K562 (cell line): ENCODE results near the gene HSD17B2. TPM values are rescaled to one million over a fixed set of nuclear protein-coding genes. Genes with fewer than 3 reads are reported as not detected.

Experiments
- ATAC-seq: fragments of 200-7000 bp; cut with Tn5 transposase; 3 replicates; pipeline ENCODE4 v1.9.1; 2020; ENCODE audit warnings: moderate library complexity
- BruUV-seq: library from RNA; stranded (reverse); fragments of 400-500 nt; replicated peaks from 2 replicates; lab custom pipeline; 2021; lab: Mats Ljungman, UMichigan
- CTCF ChIA-PET: fragments of 300-600 bp; formaldehyde crosslinking; extraction: SDS; loops from one replicate; lab custom pipeline; 2021; ENCODE audit warnings: low intra/inter-chr PET ratio; lab: Yijun Ruan, JAX
- POLR2A ChIA-PET: fragments of 300-600, 350-650 bp; sonication (Branson Sonifier 250); formaldehyde crosslinking; extraction: SDS; loops from one replicate; lab custom pipeline; 2021; ENCODE audit warnings: antibody characterized with exemption, inconsistent platforms; lab: Yijun Ruan, JAX
- DNase-seq, 4 experiments: peaks; one replicate each; pipeline versions ENCODE4 v3.0.0 to v3.0.0-alpha.2; 2011 to 2018; ENCODE audit warnings: low spot score in 3 of 4, mixed read lengths in 3 of 4; ENCODE audit errors: extremely low read depth in 1 of 4
- FAIRE-seq: peaks from 2 replicates; lab custom pipeline; 2011; peaks lifted over from hg19 to GRCh38; lab: Jason Lieb, UNC
- H2AFZ ChIP-seq: 2 replicates; pipeline ENCODE4 v1.6.0; 2011; ENCODE audit warnings: low read depth, low read length, control low read depth, inconsistent platforms
- H3K27ac ChIP-seq: fragments of 200-600 bp; 3 replicates; pipeline ENCODE4 v1.8.0; 2011; ENCODE audit warnings: low read depth, mild to moderate bottlenecking, control low read depth, inconsistent platforms, low read length, moderate library complexity, mixed read lengths; ENCODE audit errors: extremely low read depth
- H3K27me3 ChIP-seq, 2 experiments: fragments of 300-600 bp in 1 of 2; 2 replicates in 1 of 2; 3 replicates in 1 of 2; pipeline versions ENCODE4 v1.6.0 to v1.8.0; 2011; ENCODE audit warnings: inconsistent platforms in 2 of 2, low read length in 2 of 2, mild to moderate bottlenecking in 1 of 2, mixed read lengths in 1 of 2, moderate library complexity in 1 of 2; ENCODE audit not compliant: control insufficient read depth in 2 of 2, insufficient read depth in 2 of 2
- H3K36me3 ChIP-seq: fragments of 300-600 bp; 3 replicates; pipeline ENCODE4 v1.8.0; 2011; ENCODE audit warnings: mild to moderate bottlenecking, low read length, inconsistent platforms; ENCODE audit not compliant: control insufficient read depth, insufficient read depth
- H3K4me1 ChIP-seq, 2 experiments: fragments of 200-600 bp in 1 of 2; replicated peaks in 1 of 2; 2 replicates in 1 of 2; 3 replicates in 1 of 2; pipeline versions ENCODE4 v1.5.1 to v1.8.0; 2011; ENCODE audit warnings: inconsistent platforms in 2 of 2, low read length in 2 of 2, mild to moderate bottlenecking in 1 of 2, mixed read lengths in 1 of 2, moderate library complexity in 1 of 2; ENCODE audit not compliant: control insufficient read depth in 2 of 2, insufficient read depth in 2 of 2
- H3K4me2 ChIP-seq: 2 replicates; pipeline ENCODE4 v1.6.1; 2011; ENCODE audit warnings: low read length, control low read depth, inconsistent platforms, mixed read lengths; ENCODE audit not compliant: insufficient read depth
- H3K4me3 ChIP-seq: fragments of 200-600 bp; sonication (generic), shearing (Covaris generic); 2 replicates; pipeline ENCODE4 v1.5.1; 2016; ENCODE audit warnings: control low read depth, inconsistent platforms
- H3K79me2 ChIP-seq: fragments of 200-600 bp; 3 replicates; pipeline ENCODE4 v1.8.0; 2011; ENCODE audit warnings: low read length, inconsistent platforms; ENCODE audit not compliant: control insufficient read depth, insufficient read depth
- H3K9ac ChIP-seq, 2 experiments: 2 replicates each; pipeline versions ENCODE4 v1.6.0 to v1.6.1; 2011; ENCODE audit warnings: low read depth in 2 of 2, low read length in 2 of 2, control low read depth in 1 of 2, inconsistent platforms in 1 of 2, mild to moderate bottlenecking in 1 of 2, mixed read lengths in 1 of 2; ENCODE audit not compliant: insufficient read depth in 1 of 2
- H3K9me1 ChIP-seq: one replicate; pipeline ENCODE4 v1.6.0; 2011; ENCODE audit warnings: inconsistent platforms, mild to moderate bottlenecking, low read length, moderate library complexity; ENCODE audit not compliant: control insufficient read depth, insufficient read depth
- H3K9me3 ChIP-seq: replicated peaks from 2 replicates; pipeline ENCODE4 v1.5.1; 2011; ENCODE audit warnings: low read depth, low read length, inconsistent platforms; ENCODE audit not compliant: control insufficient read depth, insufficient read depth
- H4K20me1 ChIP-seq: replicated peaks from 2 replicates; pipeline ENCODE4 v1.6.1; 2011; ENCODE audit warnings: low read length, inconsistent platforms, mixed read lengths; ENCODE audit not compliant: control insufficient read depth, insufficient read depth
- AFF1 ChIP-seq, 2 experiments: fragments of 450-650 bp; IDR thresholded peaks; 2 replicates each; pipeline ENCODE4 v1.6.1; 2018; ENCODE audit warnings: mild to moderate bottlenecking in 2 of 2, low read depth in 1 of 2; ENCODE audit not compliant: partially characterized antibody in 2 of 2
- CBX2 ChIP-seq: fragments of 200-600 bp; sonication (generic); IDR thresholded peaks from one replicate; pipeline ENCODE4 v1.6.1; 2012; ENCODE audit warnings: mild to moderate bottlenecking, low read length, inconsistent platforms; ENCODE audit not compliant: insufficient read depth, poor library complexity, severe bottlenecking
- GATAD2A ChIP-seq: fragments of 450-650 bp; IDR thresholded peaks from 2 replicates; pipeline ENCODE4 v1.6.1; 2017
- KLF16 ChIP-seq: IDR thresholded peaks from 2 replicates; pipeline ENCODE4 v1.6.1; 2016; ENCODE audit warnings: antibody characterized with exemption
- MTF1 ChIP-seq: fragments of 250-450 bp; sonication (Bioruptor Pico); IDR thresholded peaks from 2 replicates; pipeline ENCODE4 v1.9.0; 2021; ENCODE audit warnings: moderate library complexity, mild to moderate bottlenecking, inconsistent platforms, borderline replicate concordance
- NCOA1 ChIP-seq: fragments of 450-650 bp; IDR thresholded peaks from 2 replicates; pipeline ENCODE4 v1.6.1; 2016; ENCODE audit warnings: low read depth
- POLR2AphosphoS2 ChIP-seq: IDR thresholded peaks from 2 replicates; pipeline ENCODE4 v1.6.1; 2012; ENCODE audit warnings: low read length, improper control_type of control experiment
- SPI1 ChIP-seq: IDR thresholded peaks from 2 replicates; pipeline ENCODE4 v1.6.1; 2011; ENCODE audit warnings: low read depth, low read length, control low read depth, borderline replicate concordance
- TEAD1 ChIP-seq, 2 experiments: fragments of 450-650 bp in 1 of 2; sonication (generic) in 1 of 2; formaldehyde crosslinking; IDR thresholded peaks; 2 replicates each; pipeline versions ENCODE4 v1.4.0 to v1.8.0; 2020 to 2022; ENCODE audit warnings: mild to moderate bottlenecking in 2 of 2, missing genetic modification reagents in 1 of 2
- ZNF140 ChIP-seq: fragments of 250-450 bp; sonication (Bioruptor Pico); IDR thresholded peaks from 2 replicates; pipeline ENCODE4 v1.8.0; 2021; ENCODE audit warnings: moderate library complexity, mild to moderate bottlenecking, inconsistent platforms
- ZNF384 ChIP-seq: IDR thresholded peaks from 2 replicates; pipeline ENCODE4 v1.6.1; 2012; ENCODE audit warnings: low read depth, low read length, improper control_type of control experiment
- ZNF668 ChIP-seq: fragments of 250-450 bp; sonication (Bioruptor Pico); IDR thresholded peaks from 2 replicates; pipeline ENCODE4 v1.8.0; 2022; ENCODE audit warnings: mild to moderate bottlenecking, inconsistent platforms
- WGBS: fragments of 100-300 bp; shearing (Covaris generic); methylation state at CpG from one replicate; pipeline ENCODE4 v1.1.6; 2016; ENCODE audit warnings: low coverage, mixed read lengths; ENCODE audit not compliant: insufficient coverage; ENCODE audit errors: missing lambda C conversion rate; 5-methylcytosine and 5-hydroxymethylcytosine counted together
- in situ Hi-C: fragments of 300-500 bp; cut with MboI; formaldehyde crosslinking; loops from 4 replicates; pipeline ENCODE4 v1.15.0; 2018; ENCODE audit warnings: inconsistent platforms, mixed read lengths
- intact Hi-C: fragments of 100-400 bp; cut with micrococcal nuclease; formaldehyde crosslinking; loops from 2 replicates; pipeline ENCODE4 v1.14.2; 2022
- polyA plus RNA-seq, 8 experiments: library from polyadenylated mRNA; depleted of rRNA in 4 of 8; stranded (reverse) in 5 of 8; unstranded in 3 of 8; fragments of >200 nt; fragmentation: Nextera tagmentation in 2 of 8; fragmentation: Illumina TruSeq in 1 of 8; extraction: Ambion mirVana in 2 of 8; extraction: Trizol in 1 of 8; gene quantifications; 2 replicates each; pipeline versions ENCODE4 v1.2.1 to v1.2.3, GENCODE V29; 2011 to 2014; ENCODE audit warnings: inconsistent platforms in 1 of 8, missing spikeins in 1 of 8
- total RNA-seq, 7 experiments: library from RNA; depleted of rRNA in 6 of 7; stranded (reverse); fragments of >200 nt in 6 of 7; fragmentation: Illumina TruSeq in 2 of 7; extraction: Trizol in 2 of 7; gene quantifications; 2 replicates each; pipeline versions ENCODE4 v1.2.1 to v1.2.3, GENCODE V29; 2011 to 2021; ENCODE audit warnings: low replicate concordance in 1 of 7
- TF ChIP-seq, protein P1 (sequence below): sonication (generic); formaldehyde crosslinking; IDR thresholded peaks from 2 replicates; pipeline ENCODE4 v1.4.0; 2020; ENCODE audit warnings: mild to moderate bottlenecking, missing genetic modification reagents
- TF ChIP-seq, protein P2 (sequence below): fragments of 450-650 bp; formaldehyde crosslinking; conservative IDR thresholded peaks from 2 replicates; pipeline ENCODE4 v1.4.0; 2022; ENCODE audit warnings: mild to moderate bottlenecking, missing genetic modification characterization

Gene HSD17B2
- total and polyA plus RNA-seq, 9 of the 15 experiments (the other 6 are each of a cell fraction or from before 2014, with no cell fraction given), result not detected

DNA sequence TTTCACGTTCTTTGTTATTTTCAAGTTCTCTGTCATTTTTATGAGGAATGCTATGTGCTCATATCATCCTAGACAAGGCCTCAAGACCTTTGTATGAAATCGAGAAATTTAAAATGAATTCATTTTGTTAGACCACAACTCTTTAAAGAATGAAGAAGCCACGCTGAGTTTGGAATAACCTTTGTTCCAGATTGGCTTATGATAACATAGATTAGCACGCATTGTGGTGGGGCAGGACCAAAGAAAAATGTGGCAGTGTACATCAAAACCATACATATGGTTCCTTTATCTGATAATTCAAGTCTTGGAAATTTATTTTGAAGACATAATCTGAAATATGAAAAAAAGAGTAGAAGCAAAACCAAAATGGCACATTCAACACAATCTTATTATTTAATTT lies 2.2 kb downstream of the HSD17B2 start:
- DNase-seq, result no peak
- Histone ChIP-seq H3K9me3 (no peaks in the 10 kb centered on the region), H2AFZ (no peak overlapping the region), H3K4me2 (no peak overlapping the region), H3K36me3 (no peaks in the 10 kb centered on the region), H3K4me3 (no peak overlapping the region), H4K20me1 (no peaks in the 10 kb centered on the region), H3K9ac (no peak overlapping the region), H3K27me3 (peaks cover 0 to 5% of the 10 kb centered on the region in 2 experiments; a peak in 2 of 5 replicates), H3K9me1 (no peaks in the 10 kb centered on the region), H3K4me1 (no peaks in the 10 kb centered on the region), H3K79me2 (no peaks in the 10 kb centered on the region), H3K27ac (no peak overlapping the region)
- in situ Hi-C loops, result no loop called here
- CTCF ChIA-PET, result no interaction called here
- FAIRE-seq, result no peak
- intact Hi-C loops, result no loop called here
- no TSS peak for BruUV-seq
- WGBS, result 1% methylated on average over 4 of the region's 4 CpGs
- ATAC-seq, result no peak
- POLR2A ChIA-PET, result interaction anchor here (1.2 to 1.3 kb wide), 2 partner anchors 17 to 23 kb away, joined by 3 read pairs; no protein-coding TSS in a partner anchor
- TF ChIP-seq CBX2, result no peak
- no peak for TF ChIP-seq ZNF384
- no peak for TF ChIP-seq ZNF668 (CRISPR knock-in tag)
- TF ChIP-seq TEAD1 (CRISPR knock-in tag; IDR thresholded peaks at IDR 0.05), result no peak
- TF ChIP-seq NCOA1, result no peak
- no peak for TF ChIP-seq GATAD2A
- no peak for TF ChIP-seq POLR2AphosphoS2
- TF ChIP-seq, protein P1, sequence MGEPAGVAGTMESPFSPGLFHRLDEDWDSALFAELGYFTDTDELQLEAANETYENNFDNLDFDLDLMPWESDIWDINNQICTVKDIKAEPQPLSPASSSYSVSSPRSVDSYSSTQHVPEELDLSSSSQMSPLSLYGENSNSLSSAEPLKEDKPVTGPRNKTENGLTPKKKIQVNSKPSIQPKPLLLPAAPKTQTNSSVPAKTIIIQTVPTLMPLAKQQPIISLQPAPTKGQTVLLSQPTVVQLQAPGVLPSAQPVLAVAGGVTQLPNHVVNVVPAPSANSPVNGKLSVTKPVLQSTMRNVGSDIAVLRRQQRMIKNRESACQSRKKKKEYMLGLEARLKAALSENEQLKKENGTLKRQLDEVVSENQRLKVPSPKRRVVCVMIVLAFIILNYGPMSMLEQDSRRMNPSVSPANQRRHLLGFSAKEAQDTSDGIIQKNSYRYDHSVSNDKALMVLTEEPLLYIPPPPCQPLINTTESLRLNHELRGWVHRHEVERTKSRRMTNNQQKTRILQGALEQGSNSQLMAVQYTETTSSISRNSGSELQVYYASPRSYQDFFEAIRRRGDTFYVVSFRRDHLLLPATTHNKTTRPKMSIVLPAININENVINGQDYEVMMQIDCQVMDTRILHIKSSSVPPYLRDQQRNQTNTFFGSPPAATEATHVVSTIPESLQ, result no peak
- TF ChIP-seq AFF1 (IDR thresholded peaks at IDR 0.05; ENCODE audit: low read depth in 1 of 2, partially characterized antibody in 2 of 2), result no peak
- TF ChIP-seq SPI1, result no peak
- TF ChIP-seq MTF1 (CRISPR knock-in tag), result no peak
- TF ChIP-seq, protein P2, sequence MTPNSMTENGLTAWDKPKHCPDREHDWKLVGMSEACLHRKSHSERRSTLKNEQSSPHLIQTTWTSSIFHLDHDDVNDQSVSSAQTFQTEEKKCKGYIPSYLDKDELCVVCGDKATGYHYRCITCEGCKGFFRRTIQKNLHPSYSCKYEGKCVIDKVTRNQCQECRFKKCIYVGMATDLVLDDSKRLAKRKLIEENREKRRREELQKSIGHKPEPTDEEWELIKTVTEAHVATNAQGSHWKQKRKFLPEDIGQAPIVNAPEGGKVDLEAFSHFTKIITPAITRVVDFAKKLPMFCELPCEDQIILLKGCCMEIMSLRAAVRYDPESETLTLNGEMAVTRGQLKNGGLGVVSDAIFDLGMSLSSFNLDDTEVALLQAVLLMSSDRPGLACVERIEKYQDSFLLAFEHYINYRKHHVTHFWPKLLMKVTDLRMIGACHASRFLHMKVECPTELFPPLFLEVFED (CRISPR knock-in tag), result no peak
- no peak for TF ChIP-seq ZNF140 (CRISPR knock-in tag)
- TF ChIP-seq KLF16, result no peak
